GM12892 (cell line): Measurements from ENCODE around the gene ALG9.

Experiments
- POLR2A ChIP-seq: IDR thresholded peaks from 2 replicates; pipeline ENCODE4 v1.6.1; 2011; ENCODE audit warnings: low read depth, low read length, control low read depth
- POLR2AphosphoS5 ChIP-seq: IDR thresholded peaks from 2 replicates; pipeline ENCODE4 v1.6.1; 2011; ENCODE audit warnings: low read depth, low read length, control low read depth
- TAF1 ChIP-seq: IDR thresholded peaks from 2 replicates; pipeline ENCODE4 v1.6.1; 2011; ENCODE audit warnings: low read depth, mild to moderate bottlenecking, control low read depth, low read length, borderline replicate concordance

GRCh38 chr11:111836721-111837120 lies 34.7 kb downstream of the ALG9 start:
- TF ChIP-seq POLR2A (no peak), TAF1 (no peak), POLR2AphosphoS5 (no peak)
